ENCODE measurements around the gene SSH3. TPM values are rescaled to one million over a fixed set of nuclear protein-coding genes. Genes with fewer than 3 reads are reported as not detected.
"Not testable (repeated sequence)": the region's sequence is repeated elsewhere in the genome, so short reads cannot be mapped to it uniquely, and the experiment has no call there.

The SSH3 gene
- total RNA-seq, 1 donor from 2014 or later, result 2.0 TPM

DNA sequence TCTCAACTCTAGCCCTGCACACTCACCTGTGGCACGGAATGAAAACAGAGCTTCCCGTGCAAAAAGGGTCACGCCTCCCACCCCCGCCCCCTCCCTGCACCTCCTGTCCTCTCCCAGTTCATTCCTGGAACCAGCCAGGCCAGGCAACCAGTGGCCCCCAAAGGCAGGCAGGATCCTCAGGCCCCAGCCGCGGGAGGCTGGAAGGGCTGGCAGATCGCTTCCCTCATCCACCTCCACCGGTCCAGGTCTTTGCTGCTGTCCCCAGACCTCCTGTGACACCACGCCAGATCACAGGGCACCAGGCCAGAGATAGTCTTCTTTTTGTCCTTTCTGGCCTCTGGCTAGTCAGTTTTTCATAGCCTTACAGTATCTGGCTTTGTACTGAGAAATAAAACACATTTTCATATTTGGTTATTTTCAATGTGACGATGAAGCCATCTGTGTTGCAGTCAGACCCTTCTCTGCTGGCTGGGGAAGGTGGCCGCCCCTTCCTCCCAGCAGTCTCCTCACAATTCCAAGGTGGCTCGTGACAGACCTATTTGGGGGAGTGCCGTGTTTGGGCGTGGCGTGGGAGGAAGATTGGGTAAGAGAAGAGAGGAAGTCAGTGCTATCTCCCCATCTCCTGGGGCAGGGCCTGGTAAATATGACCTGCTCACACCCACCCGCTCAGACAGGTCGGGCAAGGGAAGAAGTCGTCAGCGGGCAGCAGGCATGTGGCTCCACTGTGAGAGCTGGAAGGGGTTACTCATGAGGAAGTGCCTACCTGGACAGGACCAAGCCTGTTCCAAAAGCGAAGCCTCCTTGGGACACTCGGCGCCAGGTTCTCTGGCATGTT, 9.1 kb downstream of the SSH3 start:
- no peak for DNase-seq

DNA sequence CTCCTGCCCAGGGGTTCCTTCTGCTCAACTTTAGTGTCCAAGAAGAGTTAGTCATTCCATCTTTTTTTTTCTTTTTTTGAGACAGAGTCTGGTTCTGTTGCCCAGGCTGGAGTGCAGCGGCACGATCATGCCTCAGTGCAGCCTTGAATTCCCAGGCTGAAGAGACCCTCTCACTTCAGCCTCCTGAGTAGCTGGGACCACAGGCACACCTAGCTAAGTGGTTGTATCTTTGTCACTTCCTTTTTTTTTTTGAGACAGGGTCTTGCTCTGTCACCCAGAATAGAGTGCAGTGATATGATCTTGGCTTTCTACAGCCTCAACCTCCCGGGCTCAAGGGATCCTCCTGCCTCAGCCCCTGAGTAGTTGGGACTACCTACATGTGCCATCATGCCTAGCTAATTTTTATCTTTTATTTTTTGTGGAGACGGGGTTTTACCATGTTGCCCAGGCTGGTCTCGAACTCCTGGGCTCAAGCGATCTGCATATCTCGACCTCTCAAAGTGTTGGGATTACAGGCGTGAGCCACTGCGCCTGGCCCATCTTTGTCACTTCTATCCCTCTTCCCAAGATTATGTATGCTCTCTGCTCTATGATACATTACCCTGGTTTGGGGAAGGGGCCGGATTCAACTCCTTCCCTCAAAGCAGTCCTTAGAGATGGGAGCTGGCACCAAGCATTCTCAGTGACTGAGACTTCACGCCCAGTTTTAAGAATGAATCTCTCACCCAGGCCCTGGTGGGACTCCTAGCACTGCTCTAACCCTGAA, 10.0 kb downstream of the SSH3 start:
- no peak for DNase-seq

DNA sequence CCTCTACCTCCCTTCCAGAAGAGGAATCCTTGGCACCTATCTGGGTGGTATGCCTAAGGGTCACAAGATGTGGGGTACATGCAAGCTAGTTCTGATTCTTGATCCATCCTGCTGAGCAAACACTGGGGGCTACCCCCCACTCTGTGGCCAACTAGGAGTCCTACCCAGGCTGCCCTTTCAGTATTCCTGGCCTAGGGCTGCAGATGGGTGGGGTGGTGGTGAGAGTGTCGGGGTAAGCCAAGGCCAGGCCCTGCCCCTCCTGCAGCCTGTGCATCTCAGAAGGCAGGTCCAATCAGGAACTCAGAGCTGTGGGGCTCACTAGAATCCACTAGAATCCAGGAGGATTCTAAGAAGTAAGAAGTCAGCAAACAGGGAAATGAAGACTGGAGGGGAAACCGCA, 10.9 kb downstream of the SSH3 start:
- no peak for DNase-seq

DNA sequence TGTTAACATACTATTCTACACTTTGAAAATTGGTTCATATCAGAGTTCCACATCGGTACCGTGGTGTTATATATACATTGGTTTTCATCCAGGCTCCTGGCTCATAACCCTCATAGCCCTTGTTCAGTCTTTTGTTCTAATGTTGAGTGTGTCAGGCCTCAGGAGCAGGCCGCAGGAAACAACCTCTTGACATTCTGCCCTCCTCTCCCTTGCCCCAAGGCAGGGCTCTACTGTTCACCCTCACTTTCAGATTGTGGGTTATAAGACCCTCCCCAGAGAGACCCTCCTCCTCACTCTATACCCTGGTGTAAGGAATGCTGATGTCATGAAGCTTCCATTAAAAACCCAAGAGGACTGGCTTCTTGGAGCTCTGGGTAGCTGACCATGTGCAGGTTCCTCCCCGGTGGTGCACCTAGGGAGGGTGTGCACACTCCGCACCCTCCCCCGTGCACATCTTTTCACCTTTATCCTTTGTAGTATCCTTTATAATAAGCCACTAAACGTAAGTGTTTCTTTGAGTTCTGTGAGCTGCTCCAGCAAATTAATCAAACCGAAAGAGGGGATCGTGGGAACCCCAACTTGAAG, 12.1 kb downstream of the SSH3 start:
- DNase-seq, result no peak

DNA sequence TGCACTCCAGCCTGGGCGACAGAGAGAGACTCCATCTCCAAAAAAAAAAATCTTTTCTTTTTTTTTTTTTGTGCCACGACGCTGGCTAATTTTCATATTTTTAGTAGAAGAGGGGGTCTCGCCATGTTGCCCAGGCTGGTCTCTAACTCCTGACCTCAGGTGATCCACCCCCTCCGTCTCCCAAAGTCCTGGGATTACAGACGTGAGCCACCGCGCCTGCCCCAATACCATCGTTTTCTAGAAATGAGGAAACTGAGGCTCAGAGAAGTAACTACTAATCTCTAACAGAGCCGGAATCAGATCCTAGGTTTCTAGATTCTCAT, 13.5 kb downstream of the SSH3 start:
- no peak for DNase-seq

DNA sequence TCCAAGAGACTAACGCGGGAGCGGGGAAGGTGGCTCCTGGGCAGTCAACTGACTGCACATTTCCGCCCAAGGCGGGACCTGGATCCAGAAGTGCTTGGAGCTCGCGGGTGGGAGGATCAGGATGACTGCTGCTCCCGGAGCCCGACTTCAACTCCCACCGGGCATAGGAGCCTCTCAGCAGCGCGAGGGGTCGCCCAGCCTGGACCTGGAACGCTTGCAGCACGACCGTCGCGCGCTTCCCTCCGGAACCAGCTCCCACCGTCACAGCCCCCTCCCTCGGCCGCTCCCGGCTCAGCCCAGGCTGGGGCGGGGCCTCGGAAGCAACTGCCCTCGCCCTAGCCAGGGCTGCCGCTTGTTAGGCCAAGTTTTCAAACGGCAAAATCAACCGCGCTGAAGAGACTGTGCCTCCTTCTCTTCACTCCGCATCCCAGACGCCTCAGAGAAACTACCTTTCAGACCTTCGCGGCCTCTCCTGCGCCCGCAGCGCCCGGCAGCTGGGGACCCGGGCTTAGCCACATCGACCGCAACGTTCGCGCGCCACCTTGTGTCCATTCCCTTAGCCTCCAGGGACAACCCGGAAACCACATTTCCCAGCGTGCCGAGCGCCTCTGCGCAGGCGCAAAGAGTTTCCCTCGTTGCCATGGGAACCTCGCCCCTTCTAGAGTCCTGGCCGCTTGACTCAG, 14.0 kb downstream of the SSH3 start:
- DNase-seq, result peak; percentile 93

DNA sequence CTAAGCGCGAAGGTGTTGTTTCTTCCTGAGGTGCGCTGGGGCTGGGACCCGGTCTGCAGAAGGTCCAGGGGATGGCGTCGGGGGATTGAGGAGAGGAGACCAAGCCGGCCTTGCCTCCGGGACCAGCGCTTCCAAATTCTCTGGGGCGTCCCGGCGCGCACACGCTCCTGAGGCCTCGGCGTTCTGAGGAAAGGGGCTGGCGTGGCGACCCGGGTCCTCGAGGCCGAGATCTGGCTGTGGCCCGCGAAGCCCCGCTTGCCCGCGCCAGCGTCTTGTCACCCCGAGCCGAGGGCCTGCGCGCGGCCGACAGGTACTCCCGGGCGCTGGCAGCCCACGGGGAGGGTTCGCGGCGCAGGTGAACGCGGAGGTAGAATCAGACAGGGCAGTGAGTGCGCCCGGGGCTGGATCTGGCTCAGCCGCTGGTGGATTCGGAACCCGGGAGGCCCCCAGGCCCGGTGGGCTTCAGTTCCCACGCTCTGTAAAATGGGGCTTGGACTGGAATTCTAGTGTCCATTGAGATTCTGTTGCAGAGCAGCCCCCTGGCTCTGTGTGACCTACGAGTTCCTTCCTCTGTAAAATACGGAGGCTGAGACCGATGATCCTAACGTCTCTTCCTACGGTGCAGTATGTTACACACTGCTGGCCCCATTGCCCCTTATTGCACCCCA, 14.7 kb downstream of the SSH3 start:
- DNase-seq, result no peak

DNA sequence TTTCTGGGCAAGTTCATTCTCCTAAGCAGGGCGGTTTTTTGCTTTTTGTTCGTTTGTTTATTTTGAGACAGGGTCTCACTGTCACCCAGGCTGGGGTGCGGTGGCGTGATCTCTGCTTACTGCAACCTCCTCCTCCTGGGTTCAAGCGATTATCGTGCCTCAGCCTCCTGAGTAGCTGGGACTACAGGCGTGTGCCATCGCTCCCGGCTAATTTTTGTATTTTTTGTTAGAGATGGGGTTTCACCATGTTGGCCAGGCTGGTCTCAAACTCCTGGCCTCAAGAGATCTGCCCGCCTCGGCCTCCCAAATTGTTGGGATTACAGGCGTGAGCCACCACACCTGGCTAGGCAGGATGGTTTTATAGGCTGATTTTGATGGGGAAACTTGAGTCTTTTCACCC, 15.5 kb downstream of the SSH3 start:
- DNase-seq, result not testable (repeated sequence)

DNA sequence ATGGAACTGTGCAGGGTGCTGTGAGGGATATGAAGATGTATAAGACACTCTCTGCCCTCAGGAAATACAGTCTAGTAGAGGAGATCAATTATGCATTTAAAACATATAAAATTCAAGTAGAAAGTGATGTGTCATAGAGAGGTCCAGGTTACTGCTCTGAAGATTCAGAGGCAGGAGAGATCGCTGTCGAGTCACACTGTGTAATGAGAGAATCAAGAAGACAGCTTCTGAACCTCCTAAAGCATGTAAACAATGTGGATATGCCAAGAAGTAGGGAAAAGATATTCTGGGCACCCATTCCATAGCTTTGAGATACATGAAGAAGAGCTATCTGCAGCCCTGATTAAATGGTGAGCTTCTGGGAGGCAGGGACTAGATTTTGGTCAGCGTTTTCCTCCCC, 16.7 kb downstream of the SSH3 start:
- DNase-seq, result no peak

DNA sequence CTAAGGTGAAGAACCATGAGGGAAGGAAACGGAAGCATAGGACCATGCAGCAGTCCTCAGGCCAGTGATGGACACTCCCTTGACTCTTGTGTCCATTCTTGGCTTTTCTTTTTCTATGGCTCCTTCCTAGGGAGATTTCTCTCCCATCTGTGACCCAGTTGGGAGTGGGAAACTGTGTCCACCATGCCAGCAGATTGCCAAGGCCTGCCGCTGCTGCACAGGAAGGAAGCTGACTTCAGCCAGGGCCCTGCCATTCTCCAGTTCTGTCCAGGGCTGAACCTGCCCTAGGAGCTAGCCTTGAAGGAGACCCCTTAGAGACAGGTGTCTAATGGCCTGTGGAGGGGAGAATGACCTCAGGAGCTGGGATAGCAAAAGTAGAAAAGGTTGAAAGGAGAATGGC, 17.4 kb downstream of the SSH3 start:
- DNase-seq, result no peak

DNA sequence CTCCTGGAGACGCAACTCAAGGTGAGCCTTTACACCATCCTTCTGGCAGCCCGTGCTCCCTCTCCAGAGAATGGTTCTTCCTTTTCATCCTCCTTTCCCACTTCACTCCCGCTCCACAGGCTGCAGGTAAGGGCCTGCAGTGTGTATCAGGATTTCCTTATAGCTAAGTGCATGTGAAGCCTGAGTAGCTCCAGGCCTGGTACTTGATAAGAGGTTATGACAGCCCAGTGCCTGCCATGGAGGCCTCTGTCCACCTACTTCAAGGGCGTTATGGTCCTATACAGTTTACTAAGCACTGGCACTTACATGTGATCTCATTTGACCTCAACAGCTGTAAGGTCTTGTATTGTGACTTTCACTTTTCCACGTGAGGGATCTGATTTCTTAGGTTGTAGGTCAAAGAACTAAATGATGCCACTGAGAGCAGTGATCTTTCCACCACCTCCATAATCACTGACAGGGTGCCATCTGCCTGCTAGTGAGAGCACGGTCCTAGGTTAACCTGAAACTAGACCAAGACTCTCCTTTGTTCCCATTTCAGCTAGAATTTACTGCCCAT, 18.1 kb downstream of the SSH3 start:
- DNase-seq, result no peak

DNA sequence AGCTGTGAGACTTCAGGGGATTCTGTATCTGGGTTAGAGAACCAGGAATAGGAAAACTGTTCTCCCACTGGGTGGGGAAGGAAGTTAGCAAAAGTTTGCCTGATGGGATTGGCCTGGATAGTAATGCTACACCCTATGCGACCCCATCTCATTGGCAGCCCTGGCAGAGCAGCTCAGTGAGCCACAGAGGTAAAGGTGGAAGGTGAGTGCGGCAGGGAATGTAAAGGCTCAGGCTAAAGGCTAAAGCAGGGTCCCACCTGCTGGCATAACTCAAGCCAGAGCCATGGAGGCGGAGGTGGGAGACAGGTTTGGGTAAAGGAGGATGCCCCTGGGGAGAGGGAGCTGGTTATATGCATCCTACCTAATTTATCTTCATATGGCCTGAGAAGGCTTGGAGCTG, 18.7 kb downstream of the SSH3 start:
- DNase-seq, result no peak

DNA sequence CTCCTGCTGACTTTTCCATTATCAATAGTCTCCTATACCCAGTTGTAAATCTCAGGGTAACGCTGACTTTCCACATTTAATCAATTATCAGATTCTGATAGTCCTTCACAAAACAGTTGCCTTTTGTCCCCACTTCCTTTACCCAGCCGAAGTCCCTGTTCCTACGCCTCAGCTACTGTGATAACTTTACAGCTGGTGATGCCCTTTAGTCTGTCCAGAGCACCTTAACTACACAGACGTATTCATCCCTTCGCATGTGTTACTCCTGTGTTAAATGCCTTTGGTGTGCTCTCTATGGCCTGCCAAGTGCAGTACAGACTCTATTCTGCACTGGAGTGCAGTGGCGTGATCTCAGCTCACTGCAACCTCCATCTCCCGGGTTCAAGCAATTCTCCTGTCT, 20.2 kb downstream of the SSH3 start:
- no peak for DNase-seq

DNA sequence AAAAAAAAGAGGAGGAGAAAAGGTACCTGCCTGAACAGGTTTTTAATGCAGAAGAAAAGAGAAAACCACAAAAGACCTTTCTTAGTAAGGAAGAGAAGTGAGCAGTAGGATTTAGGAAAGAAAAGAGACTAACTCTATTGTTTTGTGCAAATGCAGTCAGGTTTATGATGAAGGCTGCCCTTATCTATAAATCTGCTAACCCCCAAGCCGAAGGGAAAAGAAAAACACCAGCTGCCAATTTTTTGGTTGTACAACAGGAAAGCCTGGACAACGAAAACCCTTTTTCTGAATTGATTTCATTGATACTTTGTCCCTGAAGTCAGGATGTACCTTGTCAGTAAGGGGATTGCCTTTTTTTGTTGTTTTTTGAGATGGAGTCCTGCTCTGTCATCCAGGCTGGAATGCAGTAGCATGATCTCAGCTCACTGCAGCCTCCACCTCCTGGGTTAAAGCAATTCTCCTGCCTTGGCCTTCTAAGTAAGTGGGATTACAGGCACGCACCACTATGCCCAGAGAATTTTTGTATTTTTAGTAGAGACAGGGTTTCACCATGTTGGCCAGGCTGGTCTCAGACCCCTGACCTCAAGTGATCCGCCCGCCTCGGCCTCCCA, 28.9 kb downstream of the SSH3 start:
- no peak for DNase-seq

DNA sequence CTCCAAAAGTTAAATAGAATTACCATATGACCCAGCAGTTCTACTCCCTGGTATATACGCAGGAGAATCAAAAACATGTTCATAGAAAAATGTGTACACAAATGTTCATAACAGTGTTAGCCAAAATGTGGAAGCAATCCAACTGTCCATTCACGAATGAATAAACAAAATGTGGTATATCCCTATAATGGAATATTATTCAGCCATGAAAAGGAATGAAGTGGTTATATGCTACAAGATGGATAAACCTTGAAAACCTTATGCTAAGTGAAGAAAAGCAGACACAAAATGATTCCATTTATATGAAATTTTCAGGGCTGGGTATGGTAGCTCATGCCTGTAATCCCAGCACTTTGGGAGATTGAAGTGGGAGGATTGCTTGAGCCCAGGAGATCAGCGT, 33.9 kb downstream of the SSH3 start:
- DNase-seq, result no peak

DNA sequence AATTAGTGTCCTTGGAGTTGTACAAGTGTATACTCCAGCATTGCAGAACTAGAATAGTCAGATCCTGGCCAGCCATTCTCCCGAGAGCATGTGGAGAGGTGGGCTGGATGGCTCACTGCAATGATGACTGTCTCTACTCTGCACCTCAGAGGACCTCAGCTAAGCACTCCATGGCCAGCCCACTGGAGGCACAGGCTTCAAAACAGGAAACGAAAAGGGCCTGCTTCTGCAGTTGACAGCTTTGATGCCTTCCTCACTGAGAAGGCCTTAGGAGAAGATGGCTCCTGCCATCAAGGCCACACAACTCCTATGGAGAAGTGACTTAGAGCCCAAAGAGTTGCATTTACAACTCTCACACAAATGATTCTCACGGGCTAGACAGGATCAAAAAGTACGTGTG, 40.9 kb downstream of the SSH3 start:
- no peak for DNase-seq

DNA sequence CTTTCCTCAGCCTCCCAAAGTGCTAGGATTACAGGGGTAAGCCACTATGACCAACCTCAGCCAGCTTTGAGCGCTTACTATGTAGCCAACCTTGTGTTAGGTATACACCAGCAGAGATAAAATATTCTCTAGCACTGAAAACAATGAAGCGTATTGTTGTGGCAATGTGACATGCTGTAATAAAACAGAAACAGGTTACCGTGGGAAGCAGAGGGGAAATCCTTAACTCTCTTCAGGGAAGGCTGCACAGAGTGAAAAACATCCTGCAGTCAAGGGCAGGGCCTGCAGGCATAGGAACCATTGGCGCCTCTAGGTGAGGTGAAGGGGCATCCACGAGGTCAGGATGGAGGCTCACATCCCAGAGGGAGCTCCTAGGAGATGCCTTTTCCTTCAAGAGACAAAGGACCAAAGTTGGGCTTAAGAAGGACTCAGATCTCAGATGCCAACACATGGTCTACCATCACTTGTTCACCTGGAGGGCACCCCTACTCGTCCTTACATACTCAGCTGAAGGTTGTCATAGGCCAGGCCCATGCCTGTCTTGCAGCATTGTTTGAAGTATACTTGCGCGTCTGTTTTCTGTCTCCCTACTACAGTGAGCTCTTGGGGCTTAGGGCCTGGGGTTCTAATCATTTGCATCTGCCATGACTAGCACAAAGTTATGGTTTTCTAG, 42.1 kb downstream of the SSH3 start:
- no peak for DNase-seq

DNA sequence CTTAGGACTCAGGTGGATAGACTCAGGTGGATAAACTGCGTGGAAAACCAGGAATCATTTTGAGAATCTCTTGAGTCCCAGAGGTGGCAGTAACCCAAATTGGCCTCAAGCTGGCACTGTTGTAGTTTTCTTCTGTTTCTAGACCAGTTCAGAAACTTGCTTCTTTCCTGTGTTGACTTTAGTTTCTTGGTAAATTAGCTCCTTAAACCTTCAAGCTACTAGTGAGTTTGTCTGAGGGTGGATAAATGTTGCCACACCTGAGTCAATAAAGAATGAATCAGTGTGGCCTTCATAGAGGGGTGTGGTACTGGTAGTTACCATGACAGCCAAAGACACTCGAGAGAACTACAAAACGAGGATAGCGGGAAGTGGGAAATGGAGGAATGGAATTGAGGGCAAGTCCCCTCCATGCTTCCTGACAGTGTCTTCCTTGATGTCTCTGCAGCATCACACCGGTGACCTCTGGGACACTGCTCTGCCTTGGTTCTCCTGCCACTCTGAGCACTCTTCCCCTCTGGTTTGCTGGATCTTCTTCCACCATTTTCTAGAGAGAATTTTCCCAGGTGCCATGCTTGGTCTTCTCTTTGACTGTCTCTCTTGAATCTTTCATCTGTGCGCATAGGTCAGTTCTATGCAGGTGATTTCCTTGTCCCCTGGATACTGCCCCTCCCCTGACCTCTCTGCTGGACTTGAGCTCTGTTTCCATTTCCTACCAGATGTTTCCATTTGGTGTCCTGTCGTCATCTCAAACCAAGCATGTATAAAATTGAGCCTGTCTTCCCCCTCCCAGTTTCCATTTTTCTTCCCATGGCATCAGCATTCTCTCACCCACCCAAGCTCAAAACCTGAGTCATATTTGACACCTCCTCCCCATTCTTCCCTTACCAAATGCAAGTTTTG, 42.8 kb downstream of the SSH3 start:
- DNase-seq, result no peak

DNA sequence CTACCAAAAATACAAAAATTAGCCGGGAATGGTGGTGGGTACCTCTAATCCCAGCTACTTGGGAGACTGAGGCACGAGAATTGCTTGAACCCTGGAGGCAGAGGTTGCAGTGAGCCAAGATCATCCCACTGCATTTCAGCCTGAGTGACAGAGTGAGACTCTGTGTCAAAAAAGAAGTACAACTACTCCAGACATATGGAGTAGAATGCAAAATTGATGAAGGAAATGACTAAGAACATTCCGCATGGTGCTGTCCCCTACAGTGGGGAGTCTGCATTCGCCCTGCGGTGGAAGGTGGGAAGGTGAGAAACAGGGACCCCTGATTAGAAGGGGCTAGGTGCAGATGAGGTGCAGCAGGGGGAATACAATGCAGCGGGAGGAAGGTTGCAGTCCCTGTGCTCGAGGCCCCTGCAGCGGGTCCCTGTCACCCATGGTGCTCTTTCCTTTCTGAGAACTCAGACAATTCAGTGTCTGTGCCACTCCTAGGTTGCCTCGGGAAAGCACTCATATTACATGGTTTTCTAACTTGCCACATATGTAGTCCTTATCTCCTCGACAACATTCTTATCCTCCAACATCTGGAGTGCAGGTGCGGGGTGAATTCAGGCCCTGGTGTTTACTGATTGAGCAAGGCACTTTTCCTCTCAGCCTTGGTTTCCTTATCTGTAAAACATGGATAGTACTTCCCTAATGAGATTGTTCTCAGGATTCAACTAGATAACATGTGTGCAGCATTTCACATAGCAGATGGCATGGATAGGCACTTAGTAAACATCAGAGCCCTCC, 44.8 kb downstream of the SSH3 start:
- no peak for DNase-seq
